GM12878 (cell line): Measurements from ENCODE around the gene TSEN54. TPM values are rescaled to one million over a fixed set of nuclear protein-coding genes. Genes with fewer than 3 reads are reported as not detected.

Experiments
- ATAC-seq: fragments of 200-7000 bp; cut with Tn5 transposase; 3 replicates; pipeline ENCODE4 v1.9.1; 2020; ENCODE audit warnings: mild to moderate bottlenecking, moderate library complexity
- BruUV-seq: library from RNA; stranded (reverse); fragments of 400-500 nt; replicated peaks from 2 replicates; lab custom pipeline; 2021; lab: Mats Ljungman, UMichigan
- CTCF ChIA-PET: fragments of 300-600 bp; sonication (Branson Sonifier 250); formaldehyde crosslinking; extraction: SDS; loops from one replicate; lab custom pipeline; 2021; ENCODE audit warnings: inconsistent platforms; lab: Yijun Ruan, JAX
- POLR2A ChIA-PET: fragments of 350-600 bp; formaldehyde crosslinking; extraction: SDS; loops from one replicate; lab custom pipeline; 2021; ENCODE audit warnings: inconsistent platforms; lab: Charles Lee
- RAD21 ChIA-PET: fragments of 300-600 bp; sonication (Branson Sonifier 250); formaldehyde crosslinking; loops from one replicate; lab custom pipeline; 2023; ENCODE audit warnings: antibody characterized with exemption; ENCODE audit not compliant: unreplicated experiment; lab: Charles Lee
- SMC1A ChIA-PET: fragments of 300-600 bp; sonication (Branson Sonifier 250); formaldehyde crosslinking; loops from one replicate; lab custom pipeline; 2023; ENCODE audit not compliant: unreplicated experiment, uncharacterized antibody; lab: Charles Lee
- DNase-seq: peaks from one replicate; pipeline ENCODE4 v3.0.0-alpha.2; 2011; ENCODE audit warnings: low read depth, low spot score
- FAIRE-seq: peaks from 3 replicates; lab custom pipeline; 2011; peaks lifted over from hg19 to GRCh38; lab: Jason Lieb, UNC
- H2AFZ ChIP-seq: 2 replicates; pipeline ENCODE4 v1.6.0; 2011; ENCODE audit warnings: low read depth, low read length, control low read depth; ENCODE audit not compliant: control insufficient read depth
- H3K27ac ChIP-seq: 2 replicates; pipeline ENCODE4 v1.5.1; 2011; ENCODE audit warnings: control low read depth; ENCODE audit not compliant: control insufficient read depth, insufficient read depth
- H3K27me3 ChIP-seq, 2 experiments: replicated peaks in 1 of 2; 2 replicates each; pipeline versions ENCODE4 v1.6.0 to v1.6.1; 2011; ENCODE audit warnings: low read length in 1 of 2; ENCODE audit not compliant: control insufficient read depth in 2 of 2, insufficient read depth in 2 of 2
- H3K36me3 ChIP-seq, 2 experiments: 2 replicates each; pipeline ENCODE4 v1.5.1; 2011; ENCODE audit warnings: low read length in 1 of 2; ENCODE audit not compliant: control insufficient read depth in 2 of 2, insufficient read depth in 2 of 2
- H3K4me1 ChIP-seq: 2 replicates; pipeline ENCODE4 v1.6.1; 2011; ENCODE audit warnings: mild to moderate bottlenecking, low read length, moderate library complexity, mixed read lengths; ENCODE audit not compliant: control insufficient read depth, insufficient read depth
- H3K4me2 ChIP-seq: 2 replicates; pipeline ENCODE4 v1.6.0; 2011; ENCODE audit warnings: control low read depth; ENCODE audit not compliant: control insufficient read depth, insufficient read depth
- H3K4me3 ChIP-seq: fragments of 200-600 bp; sonication (generic); 2 replicates; pipeline ENCODE4 v1.5.1; 2016
- H3K79me2 ChIP-seq: 2 replicates; pipeline ENCODE4 v1.6.0; 2011; ENCODE audit warnings: low read length; ENCODE audit not compliant: control insufficient read depth, insufficient read depth
- H3K9ac ChIP-seq: 2 replicates; pipeline ENCODE4 v1.8.0; 2011; ENCODE audit warnings: low read length, control low read depth, mixed read lengths; ENCODE audit not compliant: control insufficient read depth, insufficient read depth
- H3K9me3 ChIP-seq: replicated peaks from 3 replicates; pipeline ENCODE4 v1.5.1; 2011; ENCODE audit warnings: mild to moderate bottlenecking, low read length; ENCODE audit not compliant: control insufficient read depth, insufficient read depth
- H4K20me1 ChIP-seq: 2 replicates; pipeline ENCODE4 v1.6.0; 2011; ENCODE audit not compliant: control insufficient read depth, insufficient read depth
- CBX5 ChIP-seq: sonication (generic); IDR thresholded peaks from 2 replicates; pipeline ENCODE4 v1.6.1; 2016; ENCODE audit warnings: low read depth, moderate library complexity, mild to moderate bottlenecking, inconsistent platforms
- CHD1 ChIP-seq: IDR thresholded peaks from 2 replicates; pipeline ENCODE4 v1.6.1; 2012; ENCODE audit warnings: low read depth, low read length, improper control_type of control experiment
- MEF2B ChIP-seq: fragments of 450-650 bp; IDR thresholded peaks from 2 replicates; pipeline ENCODE4 v1.6.1; 2018; ENCODE audit warnings: mild to moderate bottlenecking, moderate library complexity; ENCODE audit not compliant: partially characterized antibody, poor library complexity, severe bottlenecking
- POU2F2 ChIP-seq: IDR thresholded peaks from 3 replicates; pipeline ENCODE4 v1.6.1; 2011; ENCODE audit warnings: low read depth, mild to moderate bottlenecking, low read length, borderline replicate concordance
- SMARCA5 ChIP-seq: fragments of 450-650 bp; IDR thresholded peaks from 2 replicates; pipeline ENCODE4 v1.6.1; 2017; ENCODE audit warnings: mild to moderate bottlenecking
- TCF3 ChIP-seq: IDR thresholded peaks from 2 replicates; pipeline ENCODE4 v1.6.1; 2012; ENCODE audit warnings: low read depth, mild to moderate bottlenecking, low read length, borderline replicate concordance; ENCODE audit not compliant: insufficient read depth
- WGBS: methylation state at CpG from one replicate; pipeline ENCODE4 v1.1.6; 2016; ENCODE audit warnings: low lambda C conversion rate; ENCODE audit not compliant: insufficient replicate concordance, insufficient coverage; ENCODE audit errors: missing lambda C conversion rate; 5-methylcytosine and 5-hydroxymethylcytosine counted together
- in situ Hi-C: fragments of 300-500 bp; cut with MboI; formaldehyde crosslinking; loops from 9 replicates; pipeline ENCODE4 v1.14.3; 2018; ENCODE audit warnings: mixed read lengths
- intact Hi-C: fragments of 100-400 bp; cut with micrococcal nuclease; formaldehyde crosslinking; loops from one replicate; pipeline ENCODE4 v1.14.2; 2022; ENCODE audit not compliant: unreplicated experiment
- polyA plus RNA-seq, 11 experiments: library from polyadenylated mRNA; depleted of rRNA in 4 of 11; unstranded in 6 of 11; stranded (reverse) in 5 of 11; fragments of >200 nt; fragmentation: Nextera tagmentation in 4 of 11; fragmentation: Illumina TruSeq in 1 of 11; extraction: Ambion mirVana in 4 of 11; extraction: Trizol in 1 of 11; gene quantifications; 1 replicate in 1 of 11; 2 replicates in 10 of 11; pipeline versions ENCODE4 v1.2.1 to v1.2.3, GENCODE V29; 2011 to 2016; ENCODE audit warnings: inconsistent platforms in 2 of 11, missing spikeins in 2 of 11, low read depth in 1 of 11
- total RNA-seq, 4 experiments: library from RNA; depleted of rRNA in 3 of 4; stranded (reverse); fragments of >200 nt in 3 of 4; fragmentation: Illumina TruSeq in 1 of 4; extraction: Trizol in 1 of 4; gene quantifications; 2 replicates each; pipeline versions ENCODE4 v1.2.1 to v1.2.3, GENCODE V29; 2013 to 2021
- TF ChIP-seq, protein P1 (sequence below): fragments of 450-650 bp; IDR thresholded peaks from 2 replicates; pipeline ENCODE4 v1.6.1; 2016; ENCODE audit warnings: mild to moderate bottlenecking

Gene TSEN54
- total and polyA plus RNA-seq, 10 of the 15 experiments (the other 5 are each of a cell fraction or from before 2014, with no cell fraction given) = 7.1 to 48.0 (median 41.1) TPM

DNA sequence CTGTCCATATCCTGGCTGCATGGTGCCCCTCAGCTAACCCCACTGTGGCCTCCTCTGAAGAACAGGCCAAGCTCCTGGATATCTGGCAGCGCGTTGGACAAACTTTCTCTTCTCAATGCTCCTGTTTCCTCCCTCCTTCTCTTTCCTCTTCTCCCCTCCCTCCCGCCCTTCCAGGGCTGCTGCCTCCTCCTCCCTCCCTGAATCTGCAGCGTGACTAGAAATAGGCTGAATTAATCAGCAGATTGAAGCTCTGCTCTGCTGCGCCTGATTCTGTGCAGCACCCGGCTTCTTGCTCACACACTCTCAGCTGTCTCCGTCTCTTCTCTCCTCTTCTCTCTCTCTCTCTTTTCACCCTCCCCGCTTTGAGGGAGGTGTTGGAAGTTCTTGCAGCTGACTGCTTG is 40.1 kb upstream of the TSEN54 start:
- CTCF ChIA-PET = interaction anchor here (0.7 to 1.1 kb wide), 2 partner anchors 149 to 158 kb away, joined by 3 read pairs; no protein-coding TSS in a partner anchor
- Histone ChIP-seq H3K4me1 (no peaks in the 10 kb centered on the region), H3K27ac (no peak overlapping the region), H3K9me3 (no peaks in the 10 kb centered on the region), H3K27me3 (no peaks in the 10 kb centered on the region), H3K4me2 (no peak overlapping the region), H4K20me1 (no peaks in the 10 kb centered on the region), H3K79me2 (no peaks in the 10 kb centered on the region), H3K36me3 (peaks cover 6 to 12% of the 10 kb centered on the region in 2 experiments; a peak in 3 of 4 replicates), H3K4me3 (no peak overlapping the region), H3K9ac (no peak overlapping the region), H2AFZ (no peak overlapping the region)
- in situ Hi-C loops = no loop called here
- FAIRE-seq = no peak
- TF ChIP-seq, protein P1, sequence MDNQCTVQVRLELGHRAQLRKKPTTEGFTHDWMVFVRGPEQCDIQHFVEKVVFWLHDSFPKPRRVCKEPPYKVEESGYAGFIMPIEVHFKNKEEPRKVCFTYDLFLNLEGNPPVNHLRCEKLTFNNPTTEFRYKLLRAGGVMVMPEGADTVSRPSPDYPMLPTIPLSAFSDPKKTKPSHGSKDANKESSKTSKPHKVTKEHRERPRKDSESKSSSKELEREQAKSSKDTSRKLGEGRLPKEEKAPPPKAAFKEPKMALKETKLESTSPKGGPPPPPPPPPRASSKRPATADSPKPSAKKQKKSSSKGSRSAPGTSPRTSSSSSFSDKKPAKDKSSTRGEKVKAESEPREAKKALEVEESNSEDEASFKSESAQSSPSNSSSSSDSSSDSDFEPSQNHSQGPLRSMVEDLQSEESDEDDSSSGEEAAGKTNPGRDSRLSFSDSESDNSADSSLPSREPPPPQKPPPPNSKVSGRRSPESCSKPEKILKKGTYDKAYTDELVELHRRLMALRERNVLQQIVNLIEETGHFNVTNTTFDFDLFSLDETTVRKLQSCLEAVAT = no peak
- no peak for TF ChIP-seq CHD1
- no peak for TF ChIP-seq TCF3
- no peak for TF ChIP-seq POU2F2
- no peak for TF ChIP-seq CBX5
- TF ChIP-seq SMARCA5 = no peak
- no peak for TF ChIP-seq MEF2B
- BruUV-seq = no TSS peak
- ATAC-seq = no peak
- intact Hi-C loops = no loop called here
- DNase-seq = no peak
- SMC1A ChIA-PET = no interaction called here
- POLR2A ChIA-PET = interaction anchor here (0.5 kb wide), 2 partner anchors 101 to 606 kb away, joined by 3 read pairs; no protein-coding TSS in a partner anchor
- RAD21 ChIA-PET = no interaction called here
- 96% methylated on average over 6 of the region's 8 CpGs for WGBS
